T-helper 2 cell (primary cell): Measurements from ENCODE around the gene ZNF547.

ENCODE experiments used
- DNase-seq, 5 experiments: peaks; one replicate each; pipeline versions ENCODE4 v3.0.0 to v3.0.0-alpha.2; 2012 to 2022
- total RNA-seq, 2 donors: gene quantifications; one replicate each; lab custom pipeline; 2026; lab: John Stamatoyannopoulos, UW

The ZNF547 gene
- 0.31 to 0.74 reads per million in 2 donors for total RNA-seq

GRCh38 chr19:57362997-57363687 is at the start of gene ZNF547, which contains the start of gene TRAPPC2B:
Gene ZNF547 (plus strand): TSS chr19:57363551. CDS start chr19:57368556, 5,005 bp downstream.
Gene TRAPPC2B (plus strand): TSS chr19:57363551. CDS start chr19:57364834, 1,283 bp downstream.
- DNase-seq, result peak; percentile 88 to 100 (median 97)

GRCh38 chr19:57314146-57314545 is 49.2 kb upstream of the ZNF547 start:
- DNase-seq, result no peak

DNA sequence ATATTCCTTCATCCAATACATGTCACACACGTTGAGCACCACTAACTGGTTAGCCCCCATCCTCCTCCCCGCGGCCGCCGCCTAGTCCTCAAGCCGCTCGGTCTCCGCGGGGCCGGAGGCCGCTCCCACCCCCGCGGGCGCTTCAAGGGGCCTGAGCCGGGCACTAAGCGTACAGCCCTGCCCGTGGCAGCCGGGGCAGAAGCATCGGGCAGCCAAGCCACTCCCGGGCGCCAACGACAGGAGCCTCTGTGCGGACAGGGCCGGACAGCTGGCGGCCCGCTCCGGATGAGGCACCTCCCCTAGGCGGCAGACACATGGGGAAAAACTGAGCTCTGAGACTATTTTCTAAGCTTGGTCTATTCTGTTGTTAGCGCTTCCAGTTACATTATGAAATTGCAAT is 45.8 kb upstream of the ZNF547 start:
- DNase-seq, result no peak

GRCh38 chr19:57319869-57320179 is 43.5 kb upstream of the ZNF547 start:
- no peak for DNase-seq

GRCh38 chr19:57320180-57321084 is 42.9 kb upstream of the ZNF547 start, which contains the start of gene ZNF543:
Gene ZNF543 (plus strand): TSS chr19:57320472. CDS start chr19:57320854, 382 bp downstream.
- DNase-seq, result peak; percentile 75 to 97 (median 85)

GRCh38 chr19:57321116-57321515 is 42.2 kb upstream of the ZNF547 start:
- no peak for DNase-seq

GRCh38 chr19:57321751-57322150 is 41.6 kb upstream of the ZNF547 start:
- DNase-seq, result no peak

DNA sequence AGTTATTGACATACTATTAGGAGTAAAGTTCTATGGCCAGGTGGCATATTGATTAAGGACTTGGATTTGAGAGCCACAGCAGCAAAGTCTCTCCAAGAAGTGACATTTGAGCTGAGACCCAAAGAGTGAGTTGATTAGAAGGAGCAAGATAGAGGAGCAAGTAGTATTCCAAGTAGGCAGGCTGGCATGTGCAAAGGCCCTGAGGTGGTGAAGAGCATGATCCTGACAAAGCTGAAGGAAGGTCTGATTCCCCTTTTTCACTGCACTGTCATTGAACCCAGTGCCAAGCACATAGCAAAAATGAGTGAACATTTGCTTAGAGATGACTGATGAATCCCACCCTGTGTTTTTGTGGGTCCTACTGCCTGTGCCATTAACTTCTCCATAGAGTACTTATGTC is 38.4 kb upstream of the ZNF547 start:
- no peak for DNase-seq

DNA sequence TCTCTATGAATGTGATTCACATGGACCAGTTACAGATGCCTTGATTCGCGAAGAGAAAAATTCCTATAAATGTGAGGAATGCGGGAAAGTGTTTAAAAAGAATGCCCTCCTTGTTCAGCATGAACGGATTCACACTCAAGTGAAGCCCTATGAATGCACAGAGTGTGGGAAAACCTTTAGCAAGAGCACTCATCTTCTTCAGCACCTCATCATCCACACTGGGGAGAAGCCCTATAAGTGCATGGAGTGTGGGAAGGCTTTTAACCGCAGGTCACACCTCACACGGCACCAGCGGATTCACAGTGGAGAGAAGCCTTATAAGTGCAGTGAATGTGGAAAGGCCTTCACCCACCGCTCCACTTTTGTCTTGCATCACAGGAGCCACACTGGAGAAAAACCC is 35.4 kb upstream of the ZNF547 start:
- DNase-seq, result no peak

GRCh38 chr19:57334191-57334590 is 29.2 kb upstream of the ZNF547 start:
- no peak for DNase-seq

DNA sequence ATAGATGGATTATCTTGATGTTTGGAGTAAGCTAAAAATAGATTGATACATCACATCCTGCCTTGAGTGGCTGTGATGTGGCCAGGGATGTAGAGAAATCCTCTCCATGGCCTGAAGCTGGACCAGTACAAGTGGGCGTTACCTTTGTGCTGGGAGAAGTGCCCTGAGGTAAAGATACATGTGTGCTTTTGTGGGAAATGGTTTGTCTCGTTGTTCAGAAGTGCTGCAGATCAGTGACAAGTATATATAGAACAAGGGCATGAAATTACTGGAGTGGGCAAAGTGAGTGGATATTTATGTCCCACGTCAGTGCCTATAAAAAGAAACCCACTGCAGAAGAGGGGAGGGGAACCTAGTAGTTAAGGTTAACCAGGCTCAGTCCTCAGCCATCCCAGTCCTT is 24.5 kb upstream of the ZNF547 start:
- no peak for DNase-seq

GRCh38 chr19:57342582-57342981 is 20.8 kb upstream of the ZNF547 start:
- DNase-seq, result no peak

GRCh38 chr19:57348136-57348535 is 15.2 kb upstream of the ZNF547 start:
- DNase-seq, result no peak

DNA sequence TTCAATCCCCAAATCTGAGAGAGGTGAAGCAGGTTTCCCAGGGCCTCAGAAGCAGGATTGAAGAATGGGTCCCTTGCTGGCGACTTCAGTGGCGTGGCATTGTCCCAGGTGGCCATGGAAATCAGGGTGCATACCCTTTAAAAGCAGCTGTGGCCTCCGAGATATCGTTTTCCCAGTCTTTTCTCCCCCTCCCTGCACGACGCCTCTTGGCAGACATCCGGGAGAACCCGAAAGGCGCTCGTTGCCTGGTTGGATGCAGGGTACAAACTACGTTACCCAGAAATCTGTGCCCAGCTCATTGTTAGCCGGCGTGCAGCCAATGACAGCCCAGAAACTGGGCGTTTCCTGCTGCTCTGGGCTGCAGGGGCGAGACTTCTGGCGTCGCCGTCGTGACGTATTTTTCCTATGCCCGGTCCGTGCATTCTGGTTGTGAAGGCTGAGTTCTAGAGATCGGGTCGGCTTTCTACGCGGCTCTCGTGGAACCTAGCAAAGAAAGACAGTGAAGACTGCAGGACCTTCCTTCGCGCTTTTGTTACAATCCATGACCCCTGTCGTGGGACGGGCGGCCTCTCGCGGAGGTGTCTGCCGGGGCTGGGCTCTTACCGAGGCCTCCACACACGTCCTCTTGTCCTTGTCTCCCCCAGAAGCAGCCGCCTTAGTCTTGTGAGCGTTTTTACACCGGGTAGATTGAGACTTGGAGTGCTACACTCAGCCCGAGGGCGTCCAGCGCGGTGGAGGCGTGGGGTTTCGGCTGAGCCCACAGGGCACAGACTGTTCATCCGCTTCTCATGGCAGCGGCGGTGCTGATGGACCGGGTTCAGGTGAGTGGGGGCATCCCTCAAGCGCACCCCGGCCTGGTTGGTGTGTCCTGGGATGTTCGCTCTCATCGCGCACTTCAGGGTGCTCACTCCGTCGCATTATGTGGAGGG is 12.2 kb upstream of the ZNF547 start, which contains the start of gene ZNF304:
Gene ZNF304, plus strand, starts transcription at position 395 of the 929 bp plus-strand sequence. Its CDS starts 394 bp downstream, at position 789.
- DNase-seq, result peak; percentile 48 to 95 (median 69)

GRCh38 chr19:57351867-57352266 is 11.5 kb upstream of the ZNF547 start:
- no peak for DNase-seq

GRCh38 chr19:57355916-57356315 is 7.4 kb upstream of the ZNF547 start:
- DNase-seq, result no peak

DNA sequence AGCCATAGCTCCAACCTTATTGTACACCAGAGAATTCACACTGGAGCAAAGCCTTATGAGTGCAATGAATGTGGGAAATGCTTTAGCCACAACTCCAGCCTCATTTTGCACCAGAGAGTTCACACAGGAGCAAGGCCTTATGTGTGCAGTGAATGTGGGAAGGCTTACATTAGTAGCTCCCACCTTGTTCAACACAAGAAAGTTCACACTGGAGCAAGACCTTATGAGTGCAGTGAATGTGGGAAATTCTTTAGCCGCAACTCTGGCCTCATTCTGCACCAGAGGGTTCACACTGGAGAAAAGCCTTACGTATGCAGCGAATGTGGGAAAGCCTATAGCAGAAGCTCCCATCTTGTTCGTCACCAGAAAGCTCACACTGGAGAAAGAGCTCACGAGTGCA is 5.9 kb upstream of the ZNF547 start:
- no peak for DNase-seq

DNA sequence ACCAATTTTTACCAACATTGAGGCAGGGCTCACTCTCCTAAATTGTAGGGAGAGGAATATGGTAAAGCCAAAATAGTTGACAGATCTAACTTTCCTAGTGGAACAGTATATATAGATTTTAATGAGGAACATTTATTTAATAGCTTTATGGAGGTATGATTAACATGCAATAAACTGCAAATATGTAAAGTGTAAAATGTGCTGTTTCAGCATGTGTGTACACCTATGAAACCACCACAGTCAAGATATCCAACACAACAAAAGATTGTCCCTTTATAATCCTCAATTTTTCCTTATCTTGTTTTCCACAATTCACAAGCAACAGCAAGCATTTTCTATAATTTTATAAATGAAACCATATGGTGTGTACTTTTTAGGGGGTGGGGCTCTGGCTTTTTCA is 4.1 kb upstream of the ZNF547 start:
- no peak for DNase-seq

DNA sequence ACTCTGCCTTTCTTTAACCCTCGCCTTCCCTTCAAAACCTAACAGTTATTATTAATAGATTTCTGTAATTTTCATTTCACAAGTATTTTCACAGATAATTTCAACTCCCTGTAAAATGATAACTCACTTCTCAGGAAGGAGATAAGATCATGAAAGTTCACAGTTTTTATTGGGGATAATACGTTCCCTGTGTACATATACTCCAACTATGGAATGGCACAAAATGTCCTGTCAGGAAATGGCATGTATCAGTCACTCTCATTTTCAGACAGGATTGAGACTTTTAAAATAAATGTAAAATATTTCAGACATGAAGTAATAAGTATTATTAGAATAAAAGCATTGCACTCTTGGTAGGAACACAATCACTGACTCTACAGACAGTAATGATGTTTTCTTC is 932 bp upstream of the ZNF547 start:
- no peak for DNase-seq

GRCh38 chr19:57363688-57364181 is 384 bp downstream of the ZNF547 start:
- DNase-seq, result no peak

DNA sequence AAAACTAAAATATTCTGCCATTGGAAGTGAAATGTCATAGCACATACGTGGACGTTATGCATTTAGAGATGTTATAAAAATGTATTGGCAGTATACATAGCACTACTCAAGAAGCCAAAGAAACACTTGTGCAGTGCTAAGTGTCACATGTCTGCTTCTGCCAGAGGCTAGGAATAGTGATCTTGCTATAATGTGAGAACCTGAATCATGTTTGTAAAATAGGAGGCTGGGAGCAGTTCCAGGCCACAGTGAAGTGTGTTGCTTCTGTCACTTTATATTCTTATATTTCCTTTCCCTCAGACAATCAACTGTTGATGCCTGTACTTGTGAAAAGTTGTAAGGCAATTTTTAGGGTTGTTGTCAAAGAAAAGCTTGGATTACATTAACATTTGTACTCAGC is 3.4 kb downstream of the ZNF547 start:
- no peak for DNase-seq

DNA sequence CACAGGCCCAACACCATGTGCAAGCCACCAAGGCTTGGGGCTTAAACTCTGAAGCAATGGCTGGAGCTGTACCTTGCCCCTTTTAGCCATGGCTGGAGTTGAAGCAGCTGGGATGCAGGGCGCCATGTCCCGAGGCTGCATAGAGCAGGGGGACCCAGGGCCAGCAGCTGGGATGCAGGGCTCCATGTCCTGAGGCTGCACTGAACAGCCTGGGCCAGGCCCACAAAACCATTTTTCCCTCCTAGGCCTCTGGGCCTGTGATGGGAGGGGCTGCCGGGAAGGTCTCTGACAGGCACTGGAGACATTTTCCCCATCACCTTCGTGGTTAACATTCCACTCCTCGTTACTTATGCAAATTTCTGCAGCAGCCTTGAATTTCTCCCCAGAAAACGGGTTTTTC is 10.8 kb downstream of the ZNF547 start:
- DNase-seq, result no peak
